Measurements from ENCODE around the gene GOLPH3.

- no peak for TF ChIP-seq CTCF (conservative IDR thresholded peaks at IDR 0.05; ENCODE audit: low read depth, low read length)
- TF ChIP-seq EZH2 (IDR thresholded peaks at IDR 0.05; ENCODE audit: low read length, unreplicated experiment): no peak
- no peak for TF ChIP-seq EZH2phosphoT487 (IDR thresholded peaks at IDR 0.05; ENCODE audit: borderline replicate concordance, low read length)
Observed at GRCh38 chr5:32222723-32223470, 48.8 kb upstream of the GOLPH3 start.

All from PC-3 (cell line).